HUES64 (cell line): ENCODE data around the gene TSPAN19.
"Not testable (repeated sequence)": the region's sequence is repeated elsewhere in the genome, so short reads cannot be mapped to it uniquely, and the experiment has no call there.

Source experiments
- H3K27ac ChIP-seq: 2 replicates; pipeline ENCODE4 v1.7.0; 2013; ENCODE audit warnings: low read depth, low read length, inconsistent platforms
- H3K27me3 ChIP-seq: 2 replicates; pipeline ENCODE4 v1.6.1; 2013; ENCODE audit warnings: mild to moderate bottlenecking, low read length; ENCODE audit not compliant: insufficient read depth
- H3K36me3 ChIP-seq: 2 replicates; pipeline ENCODE4 v1.6.1; 2013; ENCODE audit warnings: mild to moderate bottlenecking, low read length; ENCODE audit not compliant: insufficient read depth
- H3K4me1 ChIP-seq: 2 replicates; pipeline ENCODE4 v1.6.1; 2013; ENCODE audit warnings: mild to moderate bottlenecking, low read length, moderate library complexity; ENCODE audit not compliant: insufficient read depth
- H3K4me3 ChIP-seq: 2 replicates; pipeline ENCODE4 v1.5.1; 2013; ENCODE audit warnings: mild to moderate bottlenecking, low read length, moderate library complexity
- H3K9ac ChIP-seq: 2 replicates; pipeline ENCODE4 v1.6.1; 2013; ENCODE audit warnings: mild to moderate bottlenecking, low read depth, low read length
- H3K9me3 ChIP-seq: 2 replicates; pipeline ENCODE4 v1.6.1; 2013; ENCODE audit warnings: low read depth, low read length; ENCODE audit not compliant: insufficient read depth
- WGBS: fragments of 150-250, 120-280 bp; methylation state at CpG from one replicate; pipeline ENCODE4 v1.1.7; 2013; ENCODE audit warnings: missing lambda C conversion rate; 5-methylcytosine and 5-hydroxymethylcytosine counted together

The TSPAN19 gene

DNA sequence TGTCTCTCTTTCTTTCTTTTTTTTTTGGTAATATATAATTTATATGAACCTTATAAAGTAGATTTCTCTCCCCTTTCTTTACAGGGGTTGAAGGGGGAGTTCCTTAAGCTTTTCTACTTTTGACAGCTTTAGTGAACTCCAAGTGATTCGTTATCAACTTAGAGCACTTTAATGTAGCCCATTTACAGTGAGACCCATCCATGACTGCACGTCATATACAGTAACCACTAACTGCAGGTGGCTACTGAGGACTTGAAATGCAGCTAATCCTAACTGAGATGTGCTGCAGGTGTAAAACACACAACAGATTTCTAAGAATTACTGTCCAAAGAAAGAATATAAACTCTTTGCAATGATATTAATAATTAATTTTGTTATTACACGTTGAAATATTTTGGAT, 656 bp upstream of the TSPAN19 start:
- peak overlapping the region; percentile 81 for H3K9ac ChIP-seq
- no peak overlapping the region for H3K27ac ChIP-seq
- no peaks in the 10 kb centered on the region for H3K9me3 ChIP-seq
- WGBS: 9% methylated on average over 2 of the region's 3 CpGs
- peak overlapping the region; percentile 90 for H3K4me3 ChIP-seq
- H3K36me3 ChIP-seq: no peaks in the 10 kb centered on the region
- 0 out of 2 replicates have a peak, but pooled peaks cover 3% of the 10 kb centered on the region for H3K4me1 ChIP-seq
- H3K27me3 ChIP-seq: peaks cover 9% of the 10 kb centered on the region; the same call in 1 of the 2 replicates

DNA sequence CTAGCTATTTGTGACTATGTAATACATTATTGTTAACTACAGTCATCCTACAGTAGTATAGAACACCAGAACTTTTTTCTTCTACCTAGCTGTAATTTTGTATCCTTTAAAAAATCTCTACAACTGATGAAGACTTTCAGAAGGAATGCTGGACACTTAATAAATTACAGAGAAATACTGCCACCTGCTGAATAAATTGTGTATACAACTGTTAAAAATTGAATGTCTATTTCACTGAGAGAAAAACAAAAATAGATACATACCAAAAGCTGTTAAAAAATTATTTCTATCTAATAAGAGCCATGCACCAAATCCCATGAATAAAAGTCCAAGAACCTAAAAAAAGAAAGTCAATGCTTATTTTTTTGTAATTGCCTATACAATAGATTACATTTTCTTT, 6.6 kb downstream of the TSPAN19 start:
- Histone ChIP-seq H3K27ac (no peak overlapping the region), H3K9ac (no peak overlapping the region), H3K27me3 (peaks cover 14% of the 10 kb centered on the region; the same call in 1 of the 2 replicates), H3K36me3 (no peaks in the 10 kb centered on the region), H3K4me1 (no peaks in the 10 kb centered on the region), H3K9me3 (no peaks in the 10 kb centered on the region), H3K4me3 (no peak overlapping the region)

DNA sequence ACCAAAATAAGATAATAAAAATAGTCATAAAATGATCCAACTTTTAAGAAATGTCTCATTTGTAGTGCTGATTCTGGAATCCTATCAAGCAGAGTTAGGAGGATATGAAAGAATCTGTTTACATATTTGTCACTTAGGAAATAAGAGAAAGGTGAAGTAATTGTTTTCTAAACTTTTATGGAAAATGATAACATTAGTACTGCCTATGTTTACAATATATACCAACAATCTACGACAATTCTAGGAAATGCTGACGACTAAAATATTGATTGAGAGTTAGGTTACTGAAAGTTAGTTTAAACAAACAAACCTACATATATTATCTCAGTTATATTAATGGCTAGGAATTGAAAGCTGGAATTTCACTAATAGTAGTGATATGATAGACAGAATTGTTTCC, 18.0 kb downstream of the TSPAN19 start:
- peaks cover 6% of the 10 kb centered on the region; the same call in 1 of the 2 replicates for H3K4me1 ChIP-seq
- H3K36me3 ChIP-seq: no peaks in the 10 kb centered on the region
- no peaks in the 10 kb centered on the region for H3K9me3 ChIP-seq
- H3K4me3 ChIP-seq: no peak overlapping the region
- no peaks in the 10 kb centered on the region for H3K27me3 ChIP-seq
- no peak overlapping the region for H3K9ac ChIP-seq
- no peak overlapping the region for H3K27ac ChIP-seq
- no CpG with 5 or more reads among the region's 2 CpGs for WGBS

DNA sequence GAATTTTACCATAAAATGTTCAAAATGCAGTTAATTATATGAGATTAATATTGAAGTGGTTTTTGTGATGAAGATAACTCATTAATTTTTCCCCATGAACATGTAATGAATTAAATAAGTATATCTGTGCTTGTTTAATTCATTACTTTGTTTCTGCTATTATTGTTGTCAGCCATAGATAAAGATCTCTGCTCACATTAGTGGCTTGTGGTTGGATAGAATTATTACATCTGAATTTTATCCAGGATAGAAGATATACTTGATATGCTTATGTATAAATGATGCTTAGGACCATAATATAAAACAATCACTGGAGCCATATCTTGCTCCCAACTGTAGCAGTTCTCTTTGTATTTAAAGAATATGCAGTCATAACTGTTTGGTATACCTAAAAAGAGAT, 18.5 kb downstream of the TSPAN19 start:
- no peak overlapping the region for H3K27ac ChIP-seq
- H3K4me1 ChIP-seq: peaks cover under 1% of the 10 kb centered on the region; the same call in 1 of the 2 replicates
- H3K27me3 ChIP-seq: no peaks in the 10 kb centered on the region

DNA sequence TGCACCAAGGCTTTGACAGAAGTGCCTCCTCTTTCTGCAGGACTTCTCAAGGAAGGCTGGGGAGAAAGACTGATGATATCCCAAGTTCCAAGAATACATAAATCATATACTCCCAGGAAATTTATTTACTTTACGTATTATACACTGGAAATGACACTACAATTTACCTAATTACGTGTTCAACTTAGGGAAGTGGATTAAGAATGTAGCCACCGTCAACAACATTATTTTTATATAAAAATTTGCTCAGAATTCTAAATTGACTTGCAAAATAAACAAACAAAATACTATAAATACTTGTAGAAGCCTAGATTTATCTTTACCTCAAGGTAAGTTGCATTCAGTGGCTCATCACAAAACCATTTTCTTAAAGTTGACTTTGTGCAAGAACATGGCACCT, 18.9 kb downstream of the TSPAN19 start:
- no peak overlapping the region for H3K27ac ChIP-seq
- no peak overlapping the region for H3K9ac ChIP-seq
- no peaks in the 10 kb centered on the region for H3K27me3 ChIP-seq
- no peak overlapping the region for H3K4me3 ChIP-seq
- H3K9me3 ChIP-seq: no peaks in the 10 kb centered on the region
- H3K36me3 ChIP-seq: no peaks in the 10 kb centered on the region
- no peaks in the 10 kb centered on the region for H3K4me1 ChIP-seq
- WGBS: 90% methylated on average over 2 of the region's 3 CpGs

More for the DNA sequence above, 18.5 kb downstream of the TSPAN19 start:
- Histone ChIP-seq H3K9me3 (no peaks in the 10 kb centered on the region), H3K4me3 (no peak overlapping the region), H3K9ac (no peak overlapping the region), H3K36me3 (no peaks in the 10 kb centered on the region)

DNA sequence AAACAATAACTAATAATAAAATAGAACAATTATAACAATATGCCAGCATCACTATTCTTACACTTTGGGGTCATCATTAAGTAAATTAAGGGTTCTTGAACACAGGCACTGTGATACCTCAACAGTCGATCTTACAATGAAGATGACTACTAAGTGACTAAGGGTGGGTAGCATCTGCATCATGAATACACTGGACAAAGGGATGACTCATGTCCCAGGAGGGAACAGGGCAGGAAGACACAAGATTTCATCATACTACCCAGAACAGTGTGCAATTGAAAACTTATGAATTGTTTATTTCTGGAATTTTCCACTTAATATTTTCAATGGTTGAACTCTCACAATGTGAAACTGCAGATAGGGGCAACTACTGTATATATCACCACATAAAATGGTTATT, 19.7 kb downstream of the TSPAN19 start:
- Histone ChIP-seq H3K9ac (no peak overlapping the region), H3K27ac (no peak overlapping the region), H3K4me1 (no peaks in the 10 kb centered on the region), H3K36me3 (no peaks in the 10 kb centered on the region), H3K4me3 (no peak overlapping the region), H3K27me3 (no peaks in the 10 kb centered on the region), H3K9me3 (no peaks in the 10 kb centered on the region)
- WGBS: 89% methylated on average over 1 of the region's 1 CpG

DNA sequence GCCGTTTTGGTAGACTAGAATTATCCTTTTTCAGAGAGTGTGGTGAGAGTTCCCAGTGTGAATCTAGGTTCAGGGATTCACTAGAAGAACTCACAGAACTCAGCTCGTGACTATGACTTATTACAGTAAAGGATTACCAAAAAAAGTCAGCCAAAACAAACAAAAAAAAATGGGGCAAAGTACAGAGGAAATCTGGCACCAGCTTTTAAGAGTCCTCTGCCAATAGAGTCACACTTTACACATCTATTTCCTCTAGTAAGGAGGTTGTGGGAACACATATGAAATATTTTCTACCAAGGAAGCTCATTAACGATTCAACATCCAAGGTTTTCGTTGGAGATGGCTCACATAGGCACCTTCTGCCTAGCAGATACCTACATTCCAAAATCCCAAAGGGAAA, 28.2 kb downstream of the TSPAN19 start:
- Histone ChIP-seq H3K27ac (no peak overlapping the region), H3K4me3 (no peak overlapping the region), H3K9ac (no peak overlapping the region), H3K27me3 (no peaks in the 10 kb centered on the region), H3K36me3 (no peaks in the 10 kb centered on the region), H3K9me3 (no peaks in the 10 kb centered on the region), H3K4me1 (peaks cover 15% of the 10 kb centered on the region)
- 68% methylated on average over 4 of the region's 4 CpGs for WGBS

DNA sequence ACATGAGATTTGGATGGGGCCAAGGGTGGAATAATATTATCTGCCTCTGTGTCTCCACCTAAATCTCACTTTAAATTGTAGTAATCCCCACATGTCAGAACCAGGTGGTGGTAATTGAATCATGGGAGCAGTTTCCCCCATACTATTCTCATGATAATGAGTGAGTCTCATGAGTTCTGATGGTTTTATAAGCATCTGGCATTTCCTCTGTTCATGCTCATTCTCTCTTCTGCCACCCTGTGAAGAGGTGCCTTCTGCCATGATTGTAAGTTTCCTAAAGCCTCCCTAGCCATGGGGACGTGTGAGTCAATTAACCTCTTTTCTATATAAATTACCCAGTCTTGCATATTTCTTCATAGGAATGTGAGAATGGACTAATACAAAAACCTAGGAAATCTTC, 29.9 kb downstream of the TSPAN19 start:
- 93% methylated on average over 1 of the region's 1 CpG for WGBS
- Histone ChIP-seq H3K27ac (no peak overlapping the region), H3K9me3 (no peaks in the 10 kb centered on the region), H3K9ac (no peak overlapping the region), H3K36me3 (no peaks in the 10 kb centered on the region), H3K27me3 (no peaks in the 10 kb centered on the region), H3K4me3 (no peak overlapping the region), H3K4me1 (peaks cover 15% of the 10 kb centered on the region)

DNA sequence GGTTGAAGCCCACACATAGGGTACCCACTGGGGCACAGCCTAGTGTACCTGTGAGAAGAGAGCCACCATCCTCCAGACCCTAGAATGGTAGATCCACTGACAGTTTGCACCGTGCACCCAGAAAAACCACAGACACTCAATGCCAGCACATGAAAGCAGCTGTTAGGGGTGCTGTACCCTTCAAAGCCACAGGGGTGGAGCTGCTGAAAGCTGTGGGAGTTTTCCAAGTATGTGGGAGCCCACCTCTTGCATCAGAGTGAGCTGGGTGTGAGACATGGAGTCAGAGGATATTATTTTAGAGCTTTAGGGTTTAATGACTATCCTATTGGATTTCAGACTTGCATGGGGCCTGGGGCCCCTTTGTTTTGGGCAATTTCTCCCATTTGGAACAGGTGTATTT, 30.5 kb downstream of the TSPAN19 start:
- Histone ChIP-seq H3K4me1 (peaks cover 15% of the 10 kb centered on the region), H3K9me3 (no peaks in the 10 kb centered on the region), H3K27ac (no peak overlapping the region; the same call in 1 of the 2 replicates), H3K9ac (no peak overlapping the region), H3K4me3 (0 out of 2 replicates have a peak overlapping the region, but pooled peaks have one; percentile 21), H3K36me3 (no peaks in the 10 kb centered on the region), H3K27me3 (no peaks in the 10 kb centered on the region)
- 100% methylated on average over 1 of the region's 1 CpG for WGBS

DNA sequence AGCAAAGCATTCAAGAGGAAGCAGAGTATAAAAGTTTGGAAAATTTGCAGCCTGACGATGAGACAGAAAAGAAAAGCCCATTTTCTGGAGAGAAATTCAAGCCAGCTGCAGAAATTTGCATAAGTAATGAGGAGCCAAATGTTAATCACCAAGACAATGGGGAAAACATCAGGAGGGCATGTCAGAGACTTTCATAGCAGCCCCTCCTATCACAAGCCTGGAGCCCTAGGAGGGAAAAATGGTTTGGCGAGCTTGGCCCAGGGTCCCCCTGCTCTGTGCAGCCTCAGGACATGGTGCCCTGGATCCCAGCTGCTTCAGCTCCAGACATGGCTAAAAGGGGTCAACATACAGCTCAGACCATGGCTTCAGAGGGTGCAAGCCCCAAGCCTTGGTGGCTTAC, 31.0 kb downstream of the TSPAN19 start:
- not testable (repeated sequence) for H3K27me3 ChIP-seq, H3K9me3 ChIP-seq, H3K9ac ChIP-seq, H3K36me3 ChIP-seq
- WGBS: 26% methylated on average over 2 of the region's 2 CpGs
- Histone ChIP-seq H3K4me3 (peak overlapping the region; percentile 21; the same call in 1 of the 2 replicates), H3K4me1 (peaks cover 15% of the 10 kb centered on the region), H3K27ac (peak overlapping the region; percentile 79; the same call in 1 of the 2 replicates)

DNA sequence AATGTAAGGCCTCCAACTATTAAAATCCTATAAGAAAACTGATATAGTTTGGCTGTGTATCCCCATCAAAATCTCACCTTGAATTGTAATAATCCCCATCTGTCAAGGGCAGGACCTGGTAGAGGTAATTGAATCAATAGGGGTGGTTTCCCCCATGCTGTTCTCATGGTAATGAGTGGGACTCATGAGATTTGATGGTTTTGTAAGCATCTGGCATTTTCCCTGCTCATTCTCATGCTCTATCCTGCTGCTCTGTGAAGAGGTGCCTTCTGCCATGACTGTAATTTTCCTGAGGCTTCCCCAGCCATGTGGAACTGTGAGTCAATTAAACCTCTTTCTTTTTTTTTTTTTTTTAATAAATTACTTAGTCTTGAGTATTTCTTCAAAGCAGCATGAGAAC, 31.9 kb downstream of the TSPAN19 start:
- no peaks in the 10 kb centered on the region for H3K9me3 ChIP-seq
- no peaks in the 10 kb centered on the region for H3K36me3 ChIP-seq
- H3K27me3 ChIP-seq: no peaks in the 10 kb centered on the region
- peaks cover 15% of the 10 kb centered on the region for H3K4me1 ChIP-seq
- H3K4me3 ChIP-seq: no peak overlapping the region
- peak overlapping the region; percentile 79; the same call in 1 of the 2 replicates for H3K27ac ChIP-seq
- H3K9ac ChIP-seq: no peak overlapping the region

DNA sequence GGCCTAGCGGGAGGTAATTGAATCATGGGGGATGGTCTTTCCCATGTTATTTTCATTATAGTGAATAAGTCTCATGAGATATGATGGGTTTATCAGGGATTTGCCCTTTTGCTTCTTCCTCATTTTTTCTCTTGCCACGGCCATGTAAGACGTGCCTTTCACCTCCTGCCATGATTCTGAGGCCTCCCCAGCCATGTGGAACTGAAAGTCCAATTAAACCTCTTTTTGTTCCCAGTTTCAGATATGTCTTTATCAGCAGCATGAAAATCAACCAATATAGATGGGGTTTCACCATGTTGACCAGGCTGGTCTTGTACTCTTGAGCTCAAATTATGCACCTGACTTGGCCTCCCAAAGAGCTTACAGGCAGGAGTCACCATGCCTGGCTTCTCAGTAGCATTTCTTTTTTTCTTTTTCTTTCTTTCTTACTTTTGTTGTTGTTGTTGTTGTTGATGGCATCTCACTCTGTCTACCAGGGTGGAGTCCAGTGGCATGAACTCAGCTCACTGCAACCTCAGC, 33.2 kb downstream of the TSPAN19 start:
- Histone ChIP-seq H3K4me1 (peaks cover 15% of the 10 kb centered on the region), H3K27ac (no peak overlapping the region), H3K9me3 (no peaks in the 10 kb centered on the region), H3K4me3 (no peak overlapping the region), H3K36me3 (no peaks in the 10 kb centered on the region), H3K9ac (no peak overlapping the region), H3K27me3 (no peaks in the 10 kb centered on the region)
- WGBS: 94% methylated on average over 3 of the region's 3 CpGs
